Measurements from ENCODE around the gene FGF14.

The FGF14 gene

GRCh38 chr13:101695870-101696516 lies 705.9 kb downstream of the FGF14 start:
- no peaks in the 10 kb centered on the region for H3K9me3 ChIP-seq (ENCODE audit: control insufficient read depth, low read length)
- no peaks in the 10 kb centered on the region for H3K36me3 ChIP-seq (ENCODE audit: control insufficient read depth, insufficient read depth, low read length)
- H3K4me1 ChIP-seq (ENCODE audit: control insufficient read depth, insufficient read depth, low read length, poor library complexity, severe bottlenecking): no peaks in the 10 kb centered on the region
- H3K4me3 ChIP-seq (ENCODE audit: extremely low read depth, insufficient read depth, low read length, poor library complexity, severe bottlenecking): no peak overlapping the region
- WGBS, 2 experiments (ENCODE audit: insufficient coverage in 2 of 2): 86 to 90% methylated on average over 4 of the region's 4 CpGs
- no peak overlapping the region for H3K27ac ChIP-seq (ENCODE audit: low read depth, low read length, severe bottlenecking)

DNA sequence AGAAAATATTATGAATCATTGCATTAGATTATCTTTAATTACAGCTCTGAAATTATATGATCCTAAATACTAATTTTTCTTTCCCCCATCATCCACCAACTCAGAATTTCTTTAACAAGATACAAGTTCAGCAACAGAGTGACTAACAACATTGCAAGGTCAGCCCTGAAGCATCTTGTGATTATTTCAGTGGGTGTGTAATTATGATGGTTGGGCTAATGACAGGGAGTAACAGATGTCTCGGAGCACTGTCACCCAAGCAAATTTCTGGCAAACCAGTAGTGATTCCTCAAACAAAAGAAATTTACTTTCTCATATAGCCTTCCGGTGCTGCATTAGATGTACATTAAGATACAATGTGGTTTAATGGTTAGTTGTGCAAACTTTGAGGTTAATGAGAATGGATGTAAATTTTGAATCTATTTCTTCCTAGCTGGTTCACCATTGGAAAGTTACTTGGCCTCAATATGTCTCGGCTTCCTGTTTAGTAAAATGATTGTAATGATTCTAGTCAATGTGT lies 710.4 kb downstream of the FGF14 start:
- H3K4me3 ChIP-seq (ENCODE audit: extremely low read depth, insufficient read depth, low read length, poor library complexity, severe bottlenecking): no peak overlapping the region
- 71% methylated on average over 1 of the region's 3 CpGs; no CpG with 5 or more reads in 1 of the 2 experiments for WGBS, 2 experiments (ENCODE audit: insufficient coverage in 2 of 2)
- no peaks in the 10 kb centered on the region for H3K9me3 ChIP-seq (ENCODE audit: control insufficient read depth, low read length)
- H3K27ac ChIP-seq (ENCODE audit: low read depth, low read length, severe bottlenecking): no peak overlapping the region
- H3K4me1 ChIP-seq (ENCODE audit: control insufficient read depth, insufficient read depth, low read length, poor library complexity, severe bottlenecking): no peaks in the 10 kb centered on the region
- no peaks in the 10 kb centered on the region for H3K36me3 ChIP-seq (ENCODE audit: control insufficient read depth, insufficient read depth, low read length)

- H3K36me3 ChIP-seq (ENCODE audit: control insufficient read depth, insufficient read depth, low read length): no peaks in the 10 kb centered on the region
- no peaks in the 10 kb centered on the region for H3K4me1 ChIP-seq (ENCODE audit: control insufficient read depth, insufficient read depth, low read length, poor library complexity, severe bottlenecking)
- WGBS, 2 experiments (ENCODE audit: insufficient coverage in 2 of 2): 33 to 80% methylated on average over 1 of the region's 2 CpGs
- H3K9me3 ChIP-seq (ENCODE audit: control insufficient read depth, low read length): no peaks in the 10 kb centered on the region
- H3K4me3 ChIP-seq (ENCODE audit: extremely low read depth, insufficient read depth, low read length, poor library complexity, severe bottlenecking): no peak overlapping the region
- H3K27ac ChIP-seq (ENCODE audit: low read depth, low read length, severe bottlenecking): no peak overlapping the region
These were observed 711.0 kb downstream of the FGF14 start for GRCh38 chr13:101690871-101691270.

DNA sequence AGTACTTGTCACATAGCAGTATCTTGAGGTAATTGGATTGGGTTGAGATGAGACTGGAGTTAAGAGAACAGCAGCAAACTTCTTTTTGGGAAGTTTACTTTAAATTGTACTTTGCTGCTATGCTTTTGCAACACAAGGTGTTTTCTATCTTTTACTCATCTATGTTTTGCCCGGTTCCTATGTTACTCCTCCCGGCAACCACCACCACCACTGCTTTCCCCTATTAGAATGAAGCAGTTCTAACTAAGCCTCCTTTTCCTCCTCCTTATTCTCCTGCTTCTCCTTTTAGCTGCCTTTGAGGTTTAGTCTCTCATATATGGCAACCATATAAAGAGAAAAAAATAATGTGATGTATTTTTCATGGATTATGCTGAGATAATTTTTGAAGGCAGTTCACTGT lies 715.8 kb downstream of the FGF14 start:
- 100% methylated on average over 2 of the region's 2 CpGs; no CpG with 5 or more reads in 1 of the 2 experiments for WGBS, 2 experiments (ENCODE audit: insufficient coverage in 2 of 2)
- Histone ChIP-seq H3K27ac (ENCODE audit: low read depth, low read length, severe bottlenecking) (no peak overlapping the region), H3K4me3 (ENCODE audit: extremely low read depth, insufficient read depth, low read length, poor library complexity, severe bottlenecking) (no peak overlapping the region), H3K9me3 (ENCODE audit: control insufficient read depth, low read length) (no peaks in the 10 kb centered on the region), H3K36me3 (ENCODE audit: control insufficient read depth, insufficient read depth, low read length) (no peaks in the 10 kb centered on the region), H3K4me1 (ENCODE audit: control insufficient read depth, insufficient read depth, low read length, poor library complexity, severe bottlenecking) (no peaks in the 10 kb centered on the region)

GRCh38 chr13:101681834-101682233 lies 720.0 kb downstream of the FGF14 start:
- Histone ChIP-seq H3K27ac (ENCODE audit: low read depth, low read length, severe bottlenecking) (no peak overlapping the region), H3K9me3 (ENCODE audit: control insufficient read depth, low read length) (no peaks in the 10 kb centered on the region), H3K4me3 (ENCODE audit: extremely low read depth, insufficient read depth, low read length, poor library complexity, severe bottlenecking) (no peak overlapping the region), H3K36me3 (ENCODE audit: control insufficient read depth, insufficient read depth, low read length) (no peaks in the 10 kb centered on the region), H3K4me1 (ENCODE audit: control insufficient read depth, insufficient read depth, low read length, poor library complexity, severe bottlenecking) (no peaks in the 10 kb centered on the region)

DNA sequence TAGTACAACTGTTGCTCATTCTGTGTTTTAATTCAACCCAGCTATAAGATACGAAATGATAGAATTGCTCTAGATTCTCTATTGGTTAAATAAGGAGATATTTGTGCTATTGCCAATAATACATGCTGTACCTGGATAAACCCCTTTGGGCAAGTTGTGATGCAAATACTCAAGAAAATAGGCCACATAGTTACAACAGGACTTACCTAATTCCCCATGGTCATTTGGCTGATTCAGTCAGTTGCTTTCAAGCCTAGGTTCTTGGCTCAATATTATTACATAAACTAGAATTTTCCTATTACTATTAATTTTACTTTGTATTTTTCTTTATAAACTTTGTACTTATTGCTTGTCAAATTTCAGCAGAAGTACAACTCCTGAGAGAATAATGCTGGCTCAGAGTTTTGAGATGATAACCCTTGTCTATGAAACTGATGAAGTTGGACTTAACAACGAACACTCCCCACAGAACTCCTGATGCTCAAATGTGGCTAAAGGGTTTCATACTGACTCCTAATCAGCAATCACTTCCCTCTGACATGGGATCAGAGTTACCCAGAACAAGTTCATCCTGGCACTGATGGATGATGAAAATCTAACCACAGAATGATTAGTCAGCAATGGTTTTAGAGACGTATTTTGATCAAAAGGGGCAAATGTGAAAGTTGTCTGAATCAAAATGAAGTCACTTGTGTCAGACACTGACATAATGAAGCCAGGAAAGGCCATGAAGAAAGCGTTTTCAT lies 728.3 kb downstream of the FGF14 start:
- Histone ChIP-seq H3K36me3 (ENCODE audit: control insufficient read depth, insufficient read depth, low read length) (no peaks in the 10 kb centered on the region), H3K9me3 (ENCODE audit: control insufficient read depth, low read length) (no peaks in the 10 kb centered on the region), H3K4me3 (ENCODE audit: extremely low read depth, insufficient read depth, low read length, poor library complexity, severe bottlenecking) (no peak overlapping the region), H3K4me1 (ENCODE audit: control insufficient read depth, insufficient read depth, low read length, poor library complexity, severe bottlenecking) (no peaks in the 10 kb centered on the region), H3K27ac (ENCODE audit: low read depth, low read length, severe bottlenecking) (no peak overlapping the region)
- 80 to 100% methylated on average over 1 to 3 of the region's 4 CpGs for WGBS, 2 experiments (ENCODE audit: insufficient coverage in 2 of 2)

GRCh38 chr13:101661839-101662238 lies 740.0 kb downstream of the FGF14 start:
- H3K36me3 ChIP-seq (ENCODE audit: control insufficient read depth, insufficient read depth, low read length): no peaks in the 10 kb centered on the region
- H3K27ac ChIP-seq (ENCODE audit: low read depth, low read length, severe bottlenecking): no peak overlapping the region
- H3K4me3 ChIP-seq (ENCODE audit: extremely low read depth, insufficient read depth, low read length, poor library complexity, severe bottlenecking): no peak overlapping the region
- no peaks in the 10 kb centered on the region for H3K9me3 ChIP-seq (ENCODE audit: control insufficient read depth, low read length)
- WGBS, 2 experiments (ENCODE audit: insufficient coverage in 2 of 2): 96 to 100% methylated on average over 2 to 3 of the region's 4 CpGs
- H3K4me1 ChIP-seq (ENCODE audit: control insufficient read depth, insufficient read depth, low read length, poor library complexity, severe bottlenecking): no peaks in the 10 kb centered on the region
